ENCODE data around the gene LPAR3. TPM values are rescaled to one million over a fixed set of nuclear protein-coding genes. Genes with fewer than 3 reads are reported as not detected.

The LPAR3 gene
- total and polyA plus RNA-seq, 2 of the 13 experiments (the other 11 are each of a cell fraction or from before 2014, with no cell fraction given): not detected

DNA sequence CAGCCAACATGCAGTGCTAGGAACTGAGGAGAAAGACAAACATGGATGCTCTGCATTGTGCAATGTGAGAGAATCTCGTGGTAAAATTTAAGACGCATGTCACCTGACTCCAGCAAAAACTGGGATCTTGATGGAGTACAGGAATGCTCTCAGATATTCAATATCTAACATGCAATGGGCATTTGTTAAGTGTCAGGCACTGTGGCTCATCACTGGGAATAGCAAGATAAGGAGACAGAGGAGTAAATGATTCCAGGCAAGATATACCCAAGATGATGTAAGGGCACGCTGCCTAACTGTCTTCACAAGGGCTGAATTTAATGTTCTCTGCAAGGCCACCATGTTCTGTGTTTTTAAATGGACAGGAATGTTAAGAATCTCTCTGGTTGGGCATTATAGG is 67.8 kb downstream of the LPAR3 start:
- H3K4me2 ChIP-seq (ENCODE audit: low read depth, low read length): no peak overlapping the region
- ChIA-PET POLR2A (no interaction called here), CTCF (ENCODE audit: low intra/inter-chr PET ratio, low total read pairs) (no interaction called here)
- H3K4me3 ChIP-seq (replicated peaks in 1 of 3; ENCODE audit: insufficient read depth in 1 of 3, low read depth in 2 of 3, low read length in 3 of 3): no peak overlapping the region
- in situ Hi-C loops (cut with HindIII; ENCODE audit: extremely low pct_ligation_motif_present, low pct_unique_long_range_greater_than_20kb): no loop called here
- no peak overlapping the region for H3K9ac ChIP-seq (ENCODE audit: insufficient read depth, low read depth, low read length)
- DNase-seq (ENCODE audit: low spot score): no peak
- H3K9me3 ChIP-seq (ENCODE audit: low read length): no peaks in the 10 kb centered on the region
- no TSS peak for BruUV-seq (replicated peaks)
- H3K4me1 ChIP-seq (ENCODE audit: insufficient read depth, low read length): no peaks in the 10 kb centered on the region
- FAIRE-seq: no peak
- 2% methylated on average over 3 of the region's 3 CpGs for WGBS (ENCODE audit: low lambda C conversion rate)
- intact Hi-C loops (cut with micrococcal nuclease; ENCODE audit: unreplicated experiment): no loop called here
- TF ChIP-seq U2AF2 (IDR thresholded peaks at IDR 0.05; ENCODE audit: low read depth, low read length): no peak
- TF ChIP-seq THAP9 (CRISPR knock-in tag; IDR thresholded peaks at IDR 0.05; ENCODE audit: borderline replicate concordance): no peak
- TF ChIP-seq SIX1 (CRISPR knock-in tag; IDR thresholded peaks at IDR 0.05; ENCODE audit: borderline replicate concordance): no peak
- no peak for TF ChIP-seq TFAP4 (IDR thresholded peaks at IDR 0.05; ENCODE audit: borderline replicate concordance, low read depth)
- TF ChIP-seq PITX1 (CRISPR knock-in tag; IDR thresholded peaks at IDR 0.05): no peak
- TF ChIP-seq ZNF709 (CRISPR knock-in tag; IDR thresholded peaks at IDR 0.05): no peak
- no peak for TF ChIP-seq HNRNPUL1 (IDR thresholded peaks at IDR 0.05; ENCODE audit: low read depth, low read length)
- H3K27ac ChIP-seq (ENCODE audit: extremely low read length, insufficient read depth, low read length): no peak overlapping the region
- H3K27me3 ChIP-seq (ENCODE audit: control insufficient read depth in 1 of 2, insufficient read depth in 2 of 2, low read length in 2 of 2): no peaks in the 10 kb centered on the region; a peak in 1 of 5 replicates
- H4K20me1 ChIP-seq (ENCODE audit: insufficient read depth, low read length): no peaks in the 10 kb centered on the region
- no peaks in the 10 kb centered on the region for H3K79me2 ChIP-seq (ENCODE audit: insufficient read depth, low read length)
- ATAC-seq: no peak
- no peaks in the 10 kb centered on the region for H3K36me3 ChIP-seq (replicated peaks in 1 of 2; ENCODE audit: control insufficient read depth in 1 of 2, insufficient read depth in 2 of 2, low read length in 2 of 2)
- H2AFZ ChIP-seq (ENCODE audit: low read length): no peak overlapping the region

Data from HepG2 (cell line).